Uterus (tissue), 2 donors: ENCODE results near the gene NEDD4L.

Experiments
- POLR2A ChIP-seq, 2 donors: fragments of 450-650 bp; IDR thresholded peaks; one replicate each; pipeline ENCODE4 v1.6.1; 2016; ENCODE audit warnings: antibody characterized with exemption in 2 of 2, mild to moderate bottlenecking in 1 of 2, moderate library complexity in 1 of 2
- TF ChIP-seq, protein P1 (sequence below), 4 experiments: fragments of 200-600 bp in 2 of 4; fragments of 450-650 bp in 2 of 4; sonication (generic) in 2 of 4; IDR thresholded peaks; one replicate each; pipeline ENCODE4 v1.5.1; 2016 to 2019; ENCODE audit warnings: antibody characterized with exemption in 4 of 4, mild to moderate bottlenecking in 2 of 4, moderate library complexity in 1 of 4

DNA sequence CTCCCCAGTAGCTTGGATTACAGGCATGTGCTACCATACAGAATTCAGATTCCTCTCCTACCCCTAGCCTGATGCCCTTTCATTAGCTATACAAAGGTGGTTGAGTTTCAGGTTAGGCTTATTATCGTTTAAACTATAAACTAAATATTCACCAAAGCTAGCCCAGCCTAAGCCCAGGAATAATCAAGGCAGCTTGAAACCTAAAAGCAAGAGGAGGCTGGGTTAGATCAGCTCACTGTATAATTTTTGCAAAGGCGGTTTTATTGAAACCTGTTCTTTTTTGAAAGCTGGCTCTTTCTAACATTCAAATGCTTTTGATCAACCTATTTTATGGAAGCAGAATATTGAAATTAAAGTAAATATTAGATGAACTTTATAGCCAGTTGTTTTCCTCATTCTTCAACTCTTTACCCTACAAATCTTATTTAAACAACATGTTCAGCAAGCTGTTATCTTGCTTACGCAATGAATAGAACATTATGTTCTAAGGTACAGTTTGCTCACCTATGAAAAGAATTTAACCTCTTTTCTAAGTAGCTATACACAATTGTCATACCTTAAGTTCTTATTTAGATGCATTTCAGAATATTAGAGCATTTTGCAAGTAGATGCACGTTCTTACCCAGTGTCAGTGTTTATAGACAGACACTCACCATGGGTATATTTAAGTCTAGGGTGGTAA lies 241.6 kb downstream of the NEDD4L start:
- no peak for TF ChIP-seq POLR2A (IDR thresholded peaks at IDR 0.05)
- TF ChIP-seq, protein P1, sequence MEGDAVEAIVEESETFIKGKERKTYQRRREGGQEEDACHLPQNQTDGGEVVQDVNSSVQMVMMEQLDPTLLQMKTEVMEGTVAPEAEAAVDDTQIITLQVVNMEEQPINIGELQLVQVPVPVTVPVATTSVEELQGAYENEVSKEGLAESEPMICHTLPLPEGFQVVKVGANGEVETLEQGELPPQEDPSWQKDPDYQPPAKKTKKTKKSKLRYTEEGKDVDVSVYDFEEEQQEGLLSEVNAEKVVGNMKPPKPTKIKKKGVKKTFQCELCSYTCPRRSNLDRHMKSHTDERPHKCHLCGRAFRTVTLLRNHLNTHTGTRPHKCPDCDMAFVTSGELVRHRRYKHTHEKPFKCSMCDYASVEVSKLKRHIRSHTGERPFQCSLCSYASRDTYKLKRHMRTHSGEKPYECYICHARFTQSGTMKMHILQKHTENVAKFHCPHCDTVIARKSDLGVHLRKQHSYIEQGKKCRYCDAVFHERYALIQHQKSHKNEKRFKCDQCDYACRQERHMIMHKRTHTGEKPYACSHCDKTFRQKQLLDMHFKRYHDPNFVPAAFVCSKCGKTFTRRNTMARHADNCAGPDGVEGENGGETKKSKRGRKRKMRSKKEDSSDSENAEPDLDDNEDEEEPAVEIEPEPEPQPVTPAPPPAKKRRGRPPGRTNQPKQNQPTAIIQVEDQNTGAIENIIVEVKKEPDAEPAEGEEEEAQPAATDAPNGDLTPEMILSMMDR (IDR thresholded peaks at IDR 0.05): no peak
